Measurements from ENCODE around the gene LCNL1.
A peak's percentile ranks its signal among the peaks of the same experiment; 100 is the strongest.

Gene LCNL1

DNA sequence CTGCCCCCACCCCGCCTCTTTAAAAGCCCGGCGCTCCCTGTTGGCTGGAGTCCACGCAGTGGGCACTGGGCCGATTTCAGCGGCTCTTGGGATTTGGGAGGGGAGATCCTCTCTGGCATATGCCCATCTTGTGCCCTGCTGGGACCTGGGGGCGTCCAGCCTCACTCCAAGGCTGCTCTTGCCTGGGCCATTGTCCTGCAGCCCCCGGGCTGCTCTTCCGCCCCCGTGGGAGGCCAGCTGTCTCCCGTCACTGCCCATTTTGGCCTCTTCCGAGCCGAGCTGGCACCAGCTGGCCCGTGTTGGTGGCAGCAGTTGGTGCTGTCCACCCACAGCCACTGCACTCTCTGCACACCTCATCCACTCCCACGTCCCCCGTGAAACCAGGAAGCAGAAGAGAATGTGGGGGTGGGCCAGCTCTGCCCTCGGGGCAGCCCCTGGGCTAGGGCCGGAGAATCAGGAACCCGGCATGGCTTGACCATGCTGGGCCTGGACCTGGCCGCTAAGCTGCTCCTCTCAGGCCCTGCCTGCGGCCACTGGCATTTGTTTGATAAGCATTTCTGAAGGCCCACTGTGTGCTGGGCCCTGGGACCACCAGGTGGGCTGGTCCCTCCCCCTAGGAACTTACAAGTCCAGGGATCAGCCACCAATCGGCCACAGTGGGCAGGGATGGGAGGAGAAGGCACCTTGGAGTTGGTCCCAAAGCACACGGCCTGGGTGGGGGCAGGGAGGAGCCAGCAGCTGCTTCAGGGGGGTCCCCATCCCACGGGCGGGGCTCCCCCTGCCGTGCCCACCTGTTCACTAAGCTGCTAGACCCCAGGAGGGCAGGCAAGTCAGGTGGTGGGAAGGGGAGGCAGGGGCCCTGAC lies 35.5 kb upstream of the LCNL1 start:
- no peak overlapping the region for H3K9ac ChIP-seq

DNA sequence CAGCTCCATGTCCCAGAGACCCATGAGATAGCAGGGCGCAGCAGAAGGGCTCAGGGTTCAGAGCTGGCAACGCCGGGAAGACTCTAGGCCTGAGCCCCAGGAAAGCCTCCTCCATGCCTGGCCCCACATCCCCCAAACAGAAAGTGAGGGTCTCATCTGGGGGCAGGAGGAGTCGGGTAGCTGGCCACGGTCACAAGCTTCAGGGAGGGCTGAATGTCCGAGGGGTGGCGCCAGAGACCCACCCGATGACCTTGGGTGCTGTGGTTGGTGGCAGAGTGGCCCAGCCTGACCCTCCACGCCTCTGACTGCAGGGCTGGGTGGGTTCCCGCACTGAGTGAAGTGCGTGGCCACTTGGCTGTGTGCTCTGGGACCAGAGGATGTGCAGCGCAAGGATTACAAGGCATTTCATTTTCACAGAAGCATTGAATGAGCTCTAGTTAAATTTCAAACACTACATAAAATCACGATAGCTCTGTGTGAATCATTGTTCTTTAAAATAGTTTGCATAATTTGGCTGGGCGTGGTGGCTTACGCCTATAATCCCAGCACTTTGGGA lies 34.8 kb upstream of the LCNL1 start:
- no peak overlapping the region for H3K9ac ChIP-seq
- H3K4me3 ChIP-seq (ENCODE audit: low read depth, low read length): no peak overlapping the region
- no peak overlapping the region for H3K4me2 ChIP-seq (ENCODE audit: low read length)
- no peak overlapping the region for H3K27ac ChIP-seq
- H3K79me2 ChIP-seq: no peaks in the 10 kb centered on the region
- no peaks in the 10 kb centered on the region for H3K27me3 ChIP-seq (ENCODE audit: control insufficient read depth, insufficient read depth, low read length)
- H3K9me3 ChIP-seq (ENCODE audit: control insufficient read depth, low read length): no peaks in the 10 kb centered on the region
- H3K36me3 ChIP-seq (ENCODE audit: control insufficient read depth, insufficient read depth, low read length): no peaks in the 10 kb centered on the region
- TF ChIP-seq, protein P1, sequence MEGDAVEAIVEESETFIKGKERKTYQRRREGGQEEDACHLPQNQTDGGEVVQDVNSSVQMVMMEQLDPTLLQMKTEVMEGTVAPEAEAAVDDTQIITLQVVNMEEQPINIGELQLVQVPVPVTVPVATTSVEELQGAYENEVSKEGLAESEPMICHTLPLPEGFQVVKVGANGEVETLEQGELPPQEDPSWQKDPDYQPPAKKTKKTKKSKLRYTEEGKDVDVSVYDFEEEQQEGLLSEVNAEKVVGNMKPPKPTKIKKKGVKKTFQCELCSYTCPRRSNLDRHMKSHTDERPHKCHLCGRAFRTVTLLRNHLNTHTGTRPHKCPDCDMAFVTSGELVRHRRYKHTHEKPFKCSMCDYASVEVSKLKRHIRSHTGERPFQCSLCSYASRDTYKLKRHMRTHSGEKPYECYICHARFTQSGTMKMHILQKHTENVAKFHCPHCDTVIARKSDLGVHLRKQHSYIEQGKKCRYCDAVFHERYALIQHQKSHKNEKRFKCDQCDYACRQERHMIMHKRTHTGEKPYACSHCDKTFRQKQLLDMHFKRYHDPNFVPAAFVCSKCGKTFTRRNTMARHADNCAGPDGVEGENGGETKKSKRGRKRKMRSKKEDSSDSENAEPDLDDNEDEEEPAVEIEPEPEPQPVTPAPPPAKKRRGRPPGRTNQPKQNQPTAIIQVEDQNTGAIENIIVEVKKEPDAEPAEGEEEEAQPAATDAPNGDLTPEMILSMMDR (IDR thresholded peaks at IDR 0.05): peak; percentile 43
- peaks cover 3% of the 10 kb centered on the region for H3K4me1 ChIP-seq
- H2AFZ ChIP-seq: no peak overlapping the region

More for the DNA sequence above, 35.5 kb upstream of the LCNL1 start:
- Histone ChIP-seq H3K27ac (no peak overlapping the region), H3K4me2 (ENCODE audit: low read length) (no peak overlapping the region), H3K79me2 (no peaks in the 10 kb centered on the region), H3K4me3 (ENCODE audit: low read depth, low read length) (no peak overlapping the region), H3K9me3 (ENCODE audit: control insufficient read depth, low read length) (no peaks in the 10 kb centered on the region), H3K36me3 (ENCODE audit: control insufficient read depth, insufficient read depth, low read length) (no peaks in the 10 kb centered on the region), H3K27me3 (ENCODE audit: control insufficient read depth, insufficient read depth, low read length) (no peaks in the 10 kb centered on the region), H3K4me1 (peaks cover 3% of the 10 kb centered on the region), H2AFZ (no peak overlapping the region)
- TF ChIP-seq, protein P1 (IDR thresholded peaks at IDR 0.05): no peak

DNA sequence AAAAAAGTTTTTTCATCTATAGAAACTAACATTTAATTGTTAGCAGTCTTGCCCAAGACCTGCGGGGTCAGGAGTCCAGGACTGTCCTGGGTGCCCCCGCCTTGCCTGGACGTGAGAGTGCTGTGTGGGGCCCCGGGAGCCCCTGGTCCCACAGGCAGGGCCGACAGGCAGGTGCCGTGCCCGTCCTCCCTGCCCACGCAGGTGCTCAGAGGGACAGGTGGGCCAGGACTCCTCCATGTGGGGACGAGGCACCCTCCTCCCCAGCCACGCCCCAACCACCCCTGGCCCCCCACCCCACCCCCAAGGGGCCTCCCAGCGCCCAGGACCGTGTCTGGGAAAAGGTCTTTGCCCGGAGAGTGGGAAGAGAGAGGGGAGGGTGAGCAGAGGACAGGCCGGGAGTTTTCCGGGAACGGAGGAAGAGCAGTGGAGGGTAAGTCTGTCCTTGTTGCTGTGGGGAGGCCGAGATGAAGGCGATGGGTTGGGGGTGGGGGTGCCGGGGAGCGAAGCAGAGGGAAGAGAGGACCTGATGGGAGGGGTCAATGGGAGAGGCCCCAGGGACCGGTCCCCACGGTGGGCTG lies 33.5 kb upstream of the LCNL1 start:
- Histone ChIP-seq H2AFZ (peak overlapping the region; percentile 87), H3K4me3 (ENCODE audit: low read depth, low read length) (peak overlapping the region; percentile 77), H3K9ac (peak overlapping the region; percentile 19), H3K4me2 (ENCODE audit: low read length) (peak overlapping the region; percentile 99), H3K9me3 (ENCODE audit: control insufficient read depth, low read length) (no peaks in the 10 kb centered on the region), H3K4me1 (no peaks in the 10 kb centered on the region), H3K79me2 (no peaks in the 10 kb centered on the region), H3K27ac (peak overlapping the region; percentile 97), H3K27me3 (ENCODE audit: control insufficient read depth, insufficient read depth, low read length) (no peaks in the 10 kb centered on the region), H3K36me3 (ENCODE audit: control insufficient read depth, insufficient read depth, low read length) (no peaks in the 10 kb centered on the region)
- TF ChIP-seq, protein P1 (IDR thresholded peaks at IDR 0.05): no peak

DNA sequence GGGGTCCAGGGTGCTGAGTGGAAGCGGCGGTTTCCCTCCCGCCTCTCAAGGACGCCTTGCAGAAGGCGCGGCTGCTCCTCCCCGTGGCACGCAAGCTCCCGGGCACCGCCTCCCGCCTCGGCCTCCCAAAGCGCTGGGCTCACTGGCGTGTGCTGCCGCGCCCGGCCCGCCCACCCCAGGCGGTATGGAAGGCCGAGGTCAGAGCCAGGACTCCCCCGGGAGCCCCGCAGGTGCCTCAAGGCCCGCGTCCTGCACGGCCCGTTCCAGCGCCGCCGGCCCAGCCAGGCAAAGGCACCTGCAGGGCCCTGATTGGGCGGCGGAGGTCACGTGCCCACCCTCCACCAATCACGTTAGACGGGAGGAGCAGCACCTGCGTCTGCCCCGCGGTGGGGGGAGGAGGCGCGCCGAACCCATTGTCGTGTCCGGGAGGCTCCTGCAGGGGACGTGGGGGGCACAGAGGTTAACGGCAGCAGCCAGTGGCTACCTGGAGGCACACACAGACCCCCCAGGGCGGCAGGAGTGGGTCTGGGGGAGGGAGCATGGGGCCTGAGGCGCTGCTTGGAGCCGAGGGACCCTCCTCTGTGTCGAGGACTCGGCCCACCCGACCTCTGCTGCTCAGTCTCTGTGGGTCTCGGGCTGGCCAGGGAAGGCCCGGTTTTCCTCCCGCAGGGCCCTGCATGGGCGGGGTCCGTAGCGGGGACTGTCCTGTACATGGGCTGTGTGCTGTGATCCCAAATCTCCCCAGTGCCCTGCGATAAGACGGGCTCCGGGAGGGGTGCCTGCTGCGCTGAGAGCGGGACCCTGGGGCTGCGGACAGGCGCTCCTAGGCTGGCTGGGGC lies 32.8 kb upstream of the LCNL1 start:
- H3K4me1 ChIP-seq: no peaks in the 10 kb centered on the region
- no peaks in the 10 kb centered on the region for H3K79me2 ChIP-seq
- TF ChIP-seq, protein P1 (IDR thresholded peaks at IDR 0.05): no peak
- no peak overlapping the region for H3K9ac ChIP-seq
- H2AFZ ChIP-seq: peak overlapping the region; percentile 87
- peak overlapping the region; percentile 97 for H3K27ac ChIP-seq
- no peaks in the 10 kb centered on the region for H3K36me3 ChIP-seq (ENCODE audit: control insufficient read depth, insufficient read depth, low read length)
- H3K9me3 ChIP-seq (ENCODE audit: control insufficient read depth, low read length): no peaks in the 10 kb centered on the region
- H3K27me3 ChIP-seq (ENCODE audit: control insufficient read depth, insufficient read depth, low read length): no peaks in the 10 kb centered on the region
- peak overlapping the region; percentile 99 for H3K4me2 ChIP-seq (ENCODE audit: low read length)
- peak overlapping the region; percentile 77 for H3K4me3 ChIP-seq (ENCODE audit: low read depth, low read length)
